GM18861 (cell line): ENCODE measurements around the gene SMC6.

Experiments used
- ATAC-seq: cut with Tn5 transposase; IDR thresholded peaks from one replicate; pipeline ENCODE4 v1.9.1; 2021; ENCODE audit not compliant: unreplicated experiment

Gene SMC6

GRCh38 chr2:17717666-17718065 lies 35.9 kb downstream of the SMC6 start:
- no peak for ATAC-seq

DNA sequence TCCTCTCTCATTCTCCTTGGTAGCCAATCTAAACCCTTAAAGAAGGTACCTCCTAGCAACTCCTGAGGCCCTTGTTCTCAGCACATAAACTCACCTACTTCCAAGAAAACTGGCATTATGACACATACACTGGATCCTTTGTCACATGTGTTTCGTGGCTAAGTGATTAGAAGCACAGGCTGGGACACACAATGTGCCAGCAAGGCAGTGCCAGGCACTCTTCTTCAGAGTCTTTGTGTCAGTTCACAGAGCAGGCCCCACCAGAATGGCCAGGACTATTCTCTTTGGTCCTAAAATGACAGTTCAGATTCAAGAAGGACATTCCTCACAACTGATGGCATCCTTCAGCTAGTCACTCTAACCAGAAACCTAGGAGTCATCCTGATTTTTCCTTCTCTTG lies 40.3 kb downstream of the SMC6 start:
- no peak for ATAC-seq

- no peak for ATAC-seq
Observed at GRCh38 chr2:17710547-17711248, 42.9 kb downstream of the SMC6 start.

DNA sequence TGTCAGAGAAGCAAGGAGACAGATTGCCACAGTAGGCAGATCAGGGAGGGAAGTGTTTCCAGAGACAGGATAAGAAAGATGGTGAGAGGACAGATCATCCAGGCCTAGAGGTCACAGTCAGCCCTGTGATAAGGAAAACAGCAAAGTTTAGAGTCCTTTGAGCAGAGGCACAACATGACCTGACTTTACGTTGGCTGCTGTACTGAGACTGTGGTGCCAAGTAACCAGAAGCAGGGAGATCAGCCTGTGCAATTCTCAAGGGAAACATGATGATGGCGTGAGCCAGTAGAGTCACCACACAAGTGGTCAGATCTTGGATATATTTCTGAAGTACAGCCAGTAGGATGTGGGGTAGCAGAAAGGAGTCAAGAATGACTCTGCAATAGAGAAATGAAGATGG lies 43.7 kb downstream of the SMC6 start:
- no peak for ATAC-seq

DNA sequence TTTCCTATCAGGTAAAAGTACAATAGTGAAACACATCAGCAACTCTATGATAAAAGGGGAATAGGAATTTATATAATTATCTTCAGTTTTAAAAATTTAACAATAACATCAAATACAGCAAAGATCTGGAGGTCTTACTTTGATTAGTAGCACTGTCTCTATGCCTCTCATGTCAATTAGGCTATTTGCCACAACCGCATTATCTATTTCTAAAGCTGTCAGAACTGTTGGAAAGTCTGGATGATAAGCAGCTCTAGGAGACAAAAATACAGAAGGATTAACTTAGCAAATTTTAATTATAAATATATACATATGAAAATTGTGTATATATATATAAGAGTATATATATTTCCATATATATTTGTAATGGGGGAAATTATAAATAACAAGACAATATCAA lies 45.1 kb downstream of the SMC6 start:
- ATAC-seq: no peak

- ATAC-seq: no peak
Observed at GRCh38 chr2:17706845-17707244, 46.8 kb downstream of the SMC6 start.

DNA sequence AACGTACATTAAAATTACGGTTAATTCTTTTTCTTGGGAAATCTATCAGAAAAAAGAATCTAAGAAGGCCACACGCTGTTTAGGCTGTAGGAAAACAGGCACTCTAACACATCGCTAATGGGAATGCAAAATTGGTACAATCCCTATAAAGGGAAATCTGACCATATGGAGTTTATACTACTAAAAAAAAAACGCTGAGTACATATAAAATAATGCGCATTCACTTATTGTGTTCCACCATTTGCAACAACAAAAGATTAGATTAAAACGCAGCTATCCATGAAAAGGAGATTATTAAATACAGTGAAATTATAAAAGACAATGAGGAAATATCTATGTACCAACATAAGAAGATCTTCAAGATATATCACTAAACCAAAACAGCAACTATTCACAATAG lies 62.8 kb downstream of the SMC6 start:
- no peak for ATAC-seq

DNA sequence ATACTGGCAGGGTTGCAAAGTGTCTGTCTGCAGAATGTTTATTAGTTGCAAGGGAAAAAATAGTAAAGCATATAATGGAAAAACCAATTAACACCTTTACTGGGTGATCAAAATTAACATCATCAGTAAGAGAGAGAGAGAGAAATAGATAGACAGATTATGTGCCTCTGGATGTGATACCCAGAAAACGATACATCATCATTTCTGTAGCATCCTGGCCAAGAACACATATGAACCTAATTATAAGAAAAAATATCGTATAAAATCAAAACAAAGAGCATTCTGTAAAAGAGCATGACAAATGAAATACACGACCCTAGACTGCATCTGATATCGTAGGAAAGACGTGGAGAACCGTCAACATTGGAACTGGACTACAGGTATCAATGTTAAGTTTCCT lies 64.6 kb downstream of the SMC6 start:
- ATAC-seq: no peak

- no peak for ATAC-seq
Observed at GRCh38 chr2:17688600-17688999, 65.0 kb downstream of the SMC6 start.

DNA sequence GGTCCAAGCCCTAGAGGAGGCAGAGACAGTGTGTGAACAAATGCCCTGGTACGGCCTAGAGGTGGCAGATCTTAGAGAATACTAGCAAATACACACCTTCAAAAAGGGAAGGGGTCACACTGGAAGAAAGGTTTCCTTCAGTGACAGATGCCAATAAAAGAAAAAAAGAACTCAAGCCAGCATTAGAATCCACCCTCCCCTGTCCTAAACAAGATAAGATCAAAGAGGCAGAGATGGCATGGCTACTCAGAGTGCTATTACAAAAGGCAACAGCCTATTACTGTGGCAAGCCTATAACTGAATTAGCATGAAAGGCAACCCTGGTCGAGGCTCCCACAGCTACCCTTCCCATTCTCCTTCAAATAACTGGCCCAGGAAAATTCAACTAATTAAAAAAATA lies 69.6 kb downstream of the SMC6 start:
- ATAC-seq: no peak

GRCh38 chr2:17682098-17682857 lies 71.3 kb downstream of the SMC6 start:
- no peak for ATAC-seq

DNA sequence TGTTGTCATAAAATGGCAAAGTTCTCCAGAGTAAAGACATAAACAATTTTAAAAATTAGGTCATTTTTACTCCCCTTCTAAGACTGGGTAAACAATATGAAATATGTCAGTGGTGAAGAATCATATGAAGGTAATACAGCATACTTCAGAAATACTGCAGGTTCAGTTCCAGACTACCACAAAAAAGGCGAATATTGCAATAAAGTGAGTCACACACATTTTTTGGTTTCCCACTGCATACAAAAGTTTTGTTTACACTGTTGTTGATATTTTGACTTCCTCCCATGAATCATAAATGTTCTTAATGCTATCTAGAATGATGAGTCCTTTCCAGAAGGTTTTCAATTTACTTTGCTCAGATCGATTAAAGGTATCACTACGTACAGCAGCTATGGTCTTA lies 73.5 kb downstream of the SMC6 start:
- ATAC-seq: no peak

GRCh38 chr2:17674817-17675216 lies 78.8 kb downstream of the SMC6 start:
- no peak for ATAC-seq

GRCh38 chr2:17672583-17673317 lies 80.9 kb downstream of the SMC6 start:
- no peak for ATAC-seq

DNA sequence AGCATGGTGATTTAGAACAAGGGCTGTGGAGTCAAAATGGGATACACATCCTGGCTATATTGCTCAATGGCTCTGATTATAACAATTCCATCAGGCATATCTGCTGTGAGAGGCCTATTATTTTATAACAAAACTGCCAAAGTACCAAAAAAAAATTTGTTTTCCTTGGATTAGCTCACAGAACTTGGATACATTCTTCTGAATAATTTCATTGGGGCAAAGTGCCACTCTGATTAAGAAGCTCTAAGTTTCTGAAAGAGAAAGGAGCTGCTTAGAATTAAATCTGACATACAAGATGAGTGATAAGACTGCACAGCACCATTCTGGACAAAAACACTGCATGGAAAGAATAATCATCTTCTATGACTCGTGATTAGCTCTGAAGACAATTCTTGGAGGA lies 85.7 kb downstream of the SMC6 start:
- no peak for ATAC-seq

GRCh38 chr2:17664534-17664933 lies 89.1 kb downstream of the SMC6 start:
- no peak for ATAC-seq

GRCh38 chr2:17662723-17663122 lies 90.9 kb downstream of the SMC6 start:
- ATAC-seq: no peak

DNA sequence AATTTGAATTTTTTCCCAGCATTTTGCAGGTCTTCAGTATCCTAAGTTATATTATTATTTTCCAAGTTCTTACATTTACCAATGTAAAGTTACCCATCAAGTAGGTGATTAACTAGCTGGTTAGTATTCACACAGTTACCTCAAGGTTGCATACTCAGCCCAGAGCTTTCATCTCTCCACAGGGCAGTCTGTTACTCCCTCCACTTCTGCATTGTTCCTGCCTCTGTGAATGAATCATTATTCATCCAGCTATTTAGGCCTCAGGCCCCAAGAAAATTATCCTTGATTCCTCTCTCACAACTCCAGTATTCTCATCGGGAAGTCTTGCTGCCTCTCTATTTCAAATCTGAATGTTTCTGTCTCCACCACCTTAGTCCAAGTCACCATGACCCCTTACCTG lies 92.2 kb downstream of the SMC6 start:
- no peak for ATAC-seq

DNA sequence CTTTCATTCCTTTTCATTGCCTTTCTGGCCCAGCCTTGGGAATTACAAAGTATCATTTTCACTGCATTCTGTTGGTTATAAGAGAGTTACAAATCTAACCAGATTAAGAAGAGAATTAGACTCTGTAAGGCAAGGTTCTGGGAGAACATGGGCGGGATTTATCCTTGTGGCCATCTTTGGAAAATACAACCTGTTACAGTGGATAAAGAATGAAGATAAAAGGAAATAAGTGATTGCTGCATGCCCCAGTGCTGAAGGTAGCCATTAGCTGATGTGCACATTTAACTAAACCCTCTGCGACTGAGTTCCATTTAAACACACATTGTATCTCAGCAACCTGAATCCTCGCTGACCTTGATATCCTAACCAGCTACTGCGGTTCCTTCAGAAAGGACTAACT lies 93.4 kb downstream of the SMC6 start:
- ATAC-seq: no peak

DNA sequence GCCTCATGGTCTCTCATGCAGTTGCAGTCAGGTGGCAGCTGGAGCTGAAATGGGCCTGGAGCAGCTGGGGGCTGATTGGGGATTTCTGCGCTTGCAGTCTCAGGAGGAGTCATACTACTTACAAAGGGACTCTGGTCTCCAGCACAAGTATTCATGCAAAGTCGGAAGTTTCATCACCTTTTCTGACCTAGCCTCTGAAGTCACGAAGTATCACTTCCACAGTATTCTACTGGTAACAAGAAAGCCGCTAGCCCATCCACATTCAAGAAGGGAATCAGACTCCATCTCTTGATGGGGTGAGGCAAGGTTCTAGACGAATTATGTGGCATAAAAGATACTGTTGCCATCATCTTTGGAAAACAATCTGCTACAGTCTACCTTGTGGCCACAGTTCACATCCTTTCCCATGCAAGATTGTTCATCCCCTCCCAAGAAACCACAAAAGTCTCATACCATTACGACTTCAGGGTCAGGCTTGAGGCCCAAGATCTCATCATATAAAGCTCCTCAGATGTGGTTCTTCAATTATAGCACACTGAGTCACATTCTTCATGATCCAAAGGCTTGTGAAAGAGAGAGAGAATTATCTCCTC lies 95.3 kb downstream of the SMC6 start:
- ATAC-seq: no peak

DNA sequence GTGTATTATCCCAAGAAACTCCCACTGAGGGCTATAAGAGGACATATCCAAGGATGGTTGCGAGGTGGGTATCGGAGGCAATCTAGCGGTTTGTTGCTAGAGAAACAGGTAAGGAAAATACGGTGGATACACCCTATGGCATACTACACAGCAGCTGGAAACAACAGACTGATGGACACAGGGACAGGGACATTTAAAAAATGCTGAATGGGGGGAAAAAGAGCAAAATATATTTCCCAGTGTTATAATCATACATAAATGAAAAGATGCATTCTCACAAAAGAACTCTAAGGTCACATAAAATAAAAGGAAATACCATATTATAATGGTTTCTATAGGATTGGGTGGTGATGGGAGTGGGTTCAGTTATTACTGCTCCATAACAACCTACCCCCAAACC lies 95.9 kb downstream of the SMC6 start:
- ATAC-seq: no peak
